ENCODE results near the gene CSPG4. TPM values are rescaled to one million over a fixed set of nuclear protein-coding genes. Genes with fewer than 3 reads are reported as not detected.
"Not testable (repeated sequence)": the region's sequence is repeated elsewhere in the genome, so short reads cannot be mapped to it uniquely, and the experiment has no call there.

Gene CSPG4
- polyA plus RNA-seq, 1 donor, result 6.4 TPM

DNA sequence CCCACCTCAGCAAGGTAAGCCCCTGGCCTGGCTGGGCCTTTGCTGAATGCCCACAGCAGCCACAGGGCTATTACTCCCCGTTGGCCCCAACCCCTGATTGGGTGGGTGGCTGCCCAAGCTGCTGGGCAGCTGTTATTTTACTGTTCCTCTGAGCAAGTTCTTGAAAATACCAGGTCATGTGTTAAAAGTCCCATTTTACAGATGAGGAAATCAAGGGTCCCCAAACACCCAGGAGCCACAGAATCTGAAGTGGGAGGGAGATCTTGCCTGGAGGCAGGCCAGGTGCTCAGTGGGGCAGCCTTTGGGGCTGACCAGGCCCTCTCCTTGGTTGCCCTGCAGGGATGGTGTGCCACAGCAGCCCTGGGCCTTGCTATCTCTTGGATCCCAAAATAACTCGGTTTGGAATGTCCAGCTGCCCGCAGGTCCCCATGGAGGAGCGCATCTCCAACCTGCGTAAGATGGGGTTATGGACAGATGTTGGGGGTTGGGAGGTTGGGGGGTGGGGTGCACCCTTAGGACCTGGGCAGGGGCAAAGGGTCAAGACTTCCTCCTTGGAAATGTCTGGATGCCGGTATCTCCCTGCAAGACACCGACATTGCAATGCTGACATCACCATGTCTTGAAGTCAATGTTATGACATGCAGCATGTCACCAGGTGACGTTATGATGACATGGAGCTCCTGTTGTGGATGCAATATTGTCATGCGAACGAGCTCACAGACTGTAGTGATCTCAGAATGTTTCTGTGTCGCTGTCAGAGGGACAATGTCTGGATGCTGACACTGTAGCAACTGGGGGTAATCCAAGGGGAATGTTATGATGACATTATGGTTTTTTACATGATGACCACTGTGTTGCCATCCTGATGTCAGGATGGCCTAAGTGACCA, 13.3 kb upstream of the CSPG4 start:
- DNase-seq, result no peak

DNA sequence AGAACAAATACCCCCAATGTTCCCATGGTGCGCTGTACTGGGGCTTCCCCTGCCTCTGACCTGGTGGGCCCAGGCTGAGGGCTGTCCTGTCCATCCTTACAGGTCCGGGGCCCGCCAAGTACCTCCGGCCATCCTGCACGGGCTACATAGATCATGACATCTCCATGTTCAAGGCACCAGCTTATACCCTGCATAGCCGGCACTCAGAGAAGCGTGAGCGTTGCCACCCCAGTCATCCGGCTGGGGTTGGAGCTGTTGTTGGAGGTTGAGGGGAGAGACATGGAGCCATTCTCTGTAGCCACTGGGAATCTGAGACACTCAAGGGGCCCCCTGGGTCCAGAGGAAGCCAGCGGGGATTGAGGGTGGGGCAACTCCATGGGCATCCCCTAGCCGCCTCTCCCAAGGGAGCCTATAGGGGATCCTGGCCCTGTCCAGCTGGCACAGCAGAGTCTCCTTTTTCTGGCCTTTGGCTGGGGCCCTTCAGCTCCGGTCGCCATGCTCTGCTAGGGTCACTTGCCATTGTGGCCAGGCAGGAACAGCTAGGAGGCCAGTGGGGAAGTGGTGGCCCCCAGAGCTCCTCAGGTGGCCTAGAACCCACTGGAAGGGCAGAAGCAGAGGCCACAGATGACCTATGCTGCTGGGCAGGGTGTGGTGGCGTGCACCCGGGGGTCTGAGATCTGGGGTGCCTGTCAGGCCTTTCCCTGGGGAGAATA, 12.5 kb upstream of the CSPG4 start:
- no peak for DNase-seq

- DNase-seq, result peak; percentile 96
Measured at GRCh38 chr15:75723847-75724660, 11.4 kb upstream of the CSPG4 start.

DNA sequence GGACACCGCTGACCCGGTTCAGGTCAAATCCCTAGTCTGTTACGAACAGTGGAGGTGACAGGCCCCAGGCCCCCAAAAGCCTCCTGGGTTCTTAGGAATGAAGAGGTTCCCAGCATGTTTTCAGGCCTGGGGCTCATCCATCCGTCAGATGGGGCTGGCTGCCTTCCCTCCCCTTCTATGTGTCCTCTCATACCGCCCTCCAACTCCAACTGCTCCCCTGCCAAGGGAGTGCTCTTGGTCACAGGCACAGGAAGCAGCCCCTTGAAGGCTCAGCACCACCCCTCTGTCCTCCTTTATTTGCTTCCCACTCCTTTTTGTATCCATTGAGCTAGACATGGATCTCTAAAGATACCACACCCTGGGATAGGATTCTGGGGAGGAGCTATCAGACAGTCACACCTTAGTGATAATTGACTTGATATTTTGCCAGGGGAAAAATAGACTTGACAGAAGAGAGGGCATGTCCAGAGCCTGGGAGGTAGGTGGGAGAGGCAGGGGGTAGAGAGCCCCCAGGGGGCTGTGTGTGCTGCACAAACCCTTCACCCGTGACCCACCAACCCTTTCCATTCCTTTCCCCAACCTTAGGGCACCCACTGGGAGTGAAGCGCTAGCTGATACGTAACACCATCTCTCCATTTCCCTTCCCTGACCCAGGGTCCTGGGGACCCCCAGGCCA, 10.7 kb upstream of the CSPG4 start:
- no peak for DNase-seq

- no peak for DNase-seq
Measured at GRCh38 chr15:75721923-75722870, 9.5 kb upstream of the CSPG4 start.

GRCh38 chr15:75721480-75721922, 8.9 kb upstream of the CSPG4 start:
- DNase-seq, result no peak

- DNase-seq, result no peak
Measured at GRCh38 chr15:75720787-75721479, 8.3 kb upstream of the CSPG4 start.

- DNase-seq, result no peak
Measured at GRCh38 chr15:75720297-75720696, 7.6 kb upstream of the CSPG4 start.

DNA sequence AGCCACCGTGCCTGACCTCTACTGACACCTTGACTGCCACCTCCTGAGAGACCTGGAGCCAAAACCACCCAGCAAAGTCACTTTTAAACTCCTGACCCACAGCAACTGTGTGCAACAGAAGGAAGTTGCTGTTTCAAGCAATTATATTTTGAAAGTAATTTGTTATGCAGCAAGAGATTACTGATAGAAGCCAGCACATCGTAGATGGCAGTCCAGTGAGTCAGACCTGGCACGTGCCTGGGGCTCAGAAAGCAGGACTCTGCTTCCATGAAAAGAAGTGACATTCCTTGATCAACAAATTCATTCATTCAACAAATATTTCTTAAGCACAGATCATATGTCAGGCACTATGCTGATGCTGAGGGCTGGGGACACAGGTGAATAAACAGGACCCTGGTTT, 5.7 kb upstream of the CSPG4 start:
- no peak for DNase-seq

DNA sequence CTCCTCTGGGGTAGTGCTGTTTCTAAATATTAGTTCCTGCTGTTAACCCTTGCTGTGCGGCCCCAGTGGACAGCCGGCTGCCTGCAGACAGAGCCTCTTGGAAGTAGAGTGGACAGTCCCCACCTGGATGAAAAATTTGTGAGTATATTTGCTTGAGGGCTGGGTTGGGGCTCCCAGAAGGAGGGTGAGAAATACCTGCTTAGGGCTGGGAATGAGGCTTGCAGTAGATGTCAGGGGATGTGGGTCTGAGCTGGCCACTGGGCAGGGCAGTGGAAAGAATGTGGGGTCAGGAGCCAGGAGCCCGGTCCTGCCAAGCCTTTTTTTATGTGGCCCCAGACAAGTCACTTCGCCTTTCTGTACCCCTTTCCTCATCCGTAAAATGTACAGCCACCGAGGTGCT, 4.4 kb upstream of the CSPG4 start:
- DNase-seq, result not testable (repeated sequence)

DNA sequence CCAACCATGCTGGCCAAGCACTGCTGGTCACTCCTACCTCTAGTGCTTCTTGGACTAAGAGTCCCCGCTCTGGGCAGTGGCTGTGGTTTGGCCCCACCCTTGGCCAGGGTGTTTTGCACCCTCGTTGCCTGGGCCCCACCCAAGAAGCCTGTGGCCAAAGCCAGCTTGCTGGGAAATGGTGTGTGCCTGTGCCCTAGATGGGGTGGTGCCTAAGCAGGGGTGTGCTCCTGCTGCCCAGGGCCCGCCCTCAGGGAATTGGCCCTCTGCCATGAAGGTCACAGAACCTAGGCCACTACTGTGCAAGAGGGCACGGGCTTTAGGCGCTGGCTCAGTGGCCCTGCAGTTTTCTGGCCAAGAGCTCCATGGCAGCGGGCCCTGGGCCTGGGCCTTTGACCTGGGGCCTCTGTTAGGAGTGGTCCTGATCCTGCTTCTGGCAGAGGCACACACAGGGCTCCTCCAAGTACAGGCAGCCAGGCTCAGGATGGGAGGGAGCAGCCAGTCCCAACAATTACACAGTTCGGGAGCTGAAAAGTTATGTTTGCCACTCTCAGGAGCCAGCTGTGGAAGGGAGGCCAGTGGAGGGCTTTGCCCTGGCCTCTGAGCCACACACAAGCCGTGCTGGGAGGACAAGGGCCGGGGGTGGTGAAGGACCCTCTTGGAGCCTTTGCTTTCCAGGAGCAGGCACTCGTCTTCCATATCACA, 3.8 kb upstream of the CSPG4 start:
- DNase-seq, result not testable (repeated sequence)

GRCh38 chr15:75715312-75715832, 2.7 kb upstream of the CSPG4 start:
- not testable (repeated sequence) for DNase-seq

- no peak for DNase-seq
Measured at GRCh38 chr15:75714195-75714594, 1.5 kb upstream of the CSPG4 start.

DNA sequence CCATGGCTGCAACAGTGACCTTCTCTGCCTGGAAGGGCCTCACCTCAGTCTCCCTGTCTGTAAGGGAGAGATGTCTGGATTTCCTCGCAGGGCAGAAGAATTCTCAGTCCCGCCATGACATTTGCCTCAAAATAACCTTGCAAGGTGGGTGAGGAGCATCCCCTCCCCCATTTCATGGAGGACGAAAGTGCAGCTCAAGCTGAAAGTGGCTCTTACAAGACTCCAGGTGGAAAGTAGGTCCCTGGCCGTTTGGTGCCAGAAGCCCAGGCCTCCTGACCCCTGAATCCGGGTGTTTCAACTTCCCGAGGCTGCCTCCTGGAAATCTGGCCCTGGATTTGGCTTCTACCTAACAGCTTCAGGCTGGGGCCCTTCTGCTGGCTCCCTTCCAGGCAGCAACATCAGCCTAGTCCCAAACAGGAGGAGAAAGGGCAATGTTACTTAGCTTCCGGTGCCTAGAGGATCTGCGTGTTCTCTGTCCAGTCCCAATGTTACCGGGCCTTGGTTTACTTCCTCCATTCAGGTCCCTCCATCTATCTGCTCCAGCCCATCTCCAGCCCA, 769 bp upstream of the CSPG4 start:
- no peak for DNase-seq

DNA sequence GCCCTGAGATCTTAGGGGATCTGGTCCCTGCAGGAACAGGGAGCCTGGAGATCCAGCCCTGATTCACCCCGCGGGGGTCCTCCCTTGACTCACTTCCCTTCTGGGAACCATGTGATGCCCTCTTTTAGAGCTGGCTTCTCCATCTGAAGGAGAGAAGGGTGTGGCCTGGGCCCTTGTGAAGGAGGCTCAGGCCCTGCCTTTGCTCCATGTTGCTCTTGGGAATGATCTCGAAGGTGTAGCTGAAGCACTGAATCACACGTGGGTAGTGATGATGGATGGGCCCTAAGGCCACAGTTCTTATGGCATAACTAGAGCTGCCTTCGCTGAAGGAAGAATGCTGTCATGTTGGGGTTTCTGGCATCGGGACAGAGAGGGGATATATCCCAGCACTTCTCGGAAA, 1.2 kb downstream of the CSPG4 start:
- not testable (repeated sequence) for DNase-seq

DNA sequence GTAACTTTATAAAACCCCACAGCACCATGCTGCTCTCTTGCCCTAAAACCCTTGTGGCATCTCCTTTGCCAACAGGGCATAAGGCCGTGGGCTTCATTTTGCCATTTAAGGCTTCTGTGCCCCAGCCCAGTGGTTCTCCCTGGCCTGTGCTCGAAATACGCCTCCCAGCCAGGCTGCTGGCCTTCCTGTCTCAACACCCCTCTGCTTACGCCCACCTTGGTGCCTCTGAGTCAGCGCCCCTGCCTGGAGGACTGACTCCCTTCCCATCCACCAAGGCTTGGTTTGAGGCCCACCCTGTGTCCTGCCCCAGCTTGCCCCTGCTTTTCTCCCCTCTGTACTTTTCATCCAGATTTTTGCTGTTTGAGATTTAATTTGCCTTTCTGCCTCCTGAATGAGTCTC, 1.8 kb downstream of the CSPG4 start:
- DNase-seq, result not testable (repeated sequence)

DNA sequence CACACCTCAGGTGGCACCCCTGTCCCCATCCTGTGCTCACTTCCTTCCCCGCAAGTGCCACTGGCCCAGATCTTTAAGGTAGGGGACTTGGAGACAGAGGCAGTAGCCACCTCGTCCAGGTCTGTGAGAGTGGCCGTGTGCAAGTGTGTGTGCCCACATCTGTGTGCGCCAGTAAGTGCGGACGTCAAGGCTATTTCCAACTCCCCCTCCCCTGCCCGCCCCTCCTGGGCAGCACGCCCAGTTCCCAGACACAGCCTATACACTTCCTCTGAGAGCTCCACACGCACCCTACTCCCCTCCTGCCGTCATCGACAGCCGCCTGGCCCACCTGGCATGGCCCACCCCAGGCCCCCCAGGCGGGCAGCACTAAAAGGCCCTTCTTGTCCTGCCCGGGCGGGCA, 3.2 kb downstream of the CSPG4 start:
- DNase-seq, result not testable (repeated sequence)

DNA sequence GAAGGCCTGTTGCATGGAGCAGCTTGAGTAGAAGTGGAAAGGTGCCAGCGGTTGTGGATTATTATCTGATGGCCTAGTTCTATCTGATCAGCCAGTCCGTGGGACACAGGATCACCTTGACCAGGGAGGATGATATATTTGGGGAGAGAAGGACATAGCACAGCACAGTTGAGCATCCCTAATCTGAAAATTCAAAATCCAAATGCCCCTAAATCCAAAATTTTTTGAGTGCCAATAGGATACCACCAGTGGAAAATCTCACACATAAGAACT, 6.0 kb downstream of the CSPG4 start:
- no peak for DNase-seq
